ENCODE results near the gene PTPMT1.

The PTPMT1 gene

GRCh38 chr11:47606731-47607130 lies 41.3 kb downstream of the PTPMT1 start:
- DNase-seq (ENCODE audit: low read depth in 2 of 3, low spot score in 2 of 3) = no peak

GRCh38 chr11:47607380-47607779 lies 42.0 kb downstream of the PTPMT1 start:
- DNase-seq (ENCODE audit: low read depth in 2 of 3, low spot score in 2 of 3) = no peak

GRCh38 chr11:47609675-47610074 lies 44.3 kb downstream of the PTPMT1 start:
- DNase-seq (ENCODE audit: low read depth in 2 of 3, low spot score in 2 of 3) = no peak

GRCh38 chr11:47611348-47611794 lies 46.0 kb downstream of the PTPMT1 start:
- no peak for DNase-seq (ENCODE audit: low read depth in 2 of 3, low spot score in 2 of 3)

- DNase-seq (ENCODE audit: low read depth in 2 of 3, low spot score in 2 of 3) = no peak
Measured at GRCh38 chr11:47615249-47615648, 49.9 kb downstream of the PTPMT1 start.

GRCh38 chr11:47616726-47617416 lies 51.5 kb downstream of the PTPMT1 start:
- DNase-seq (ENCODE audit: low read depth in 2 of 3, low spot score in 2 of 3) = no peak

GRCh38 chr11:47617417-47617809 lies 52.0 kb downstream of the PTPMT1 start:
- no peak for DNase-seq (ENCODE audit: low read depth in 2 of 3, low spot score in 2 of 3)

GRCh38 chr11:47620836-47621378 lies 55.5 kb downstream of the PTPMT1 start:
- no peak for DNase-seq (ENCODE audit: low read depth in 2 of 3, low spot score in 2 of 3)

All from activated CD8-positive, alpha-beta memory T cell treated with anti-CD3 and anti-CD28 coated beads for 48 hours (primary cell).